IMR-90 (cell line): Measurements from ENCODE around the gene MED13. TPM values are rescaled to one million over a fixed set of nuclear protein-coding genes. Genes with fewer than 3 reads are reported as not detected.

Source experiments
- ATAC-seq: fragments of 200-7000 bp; cut with Tn5 transposase; 2 replicates; pipeline ENCODE4 v1.9.1; 2020; ENCODE audit warnings: low read depth, mild to moderate bottlenecking, moderate library complexity
- BruUV-seq: library from RNA; stranded (reverse); fragments of 400-500 nt; replicated peaks from 2 replicates; lab custom pipeline; 2021; lab: Mats Ljungman, UMichigan
- CTCF ChIA-PET: fragments of 300-600 bp; formaldehyde crosslinking; extraction: SDS; loops from one replicate; lab custom pipeline; 2021; ENCODE audit warnings: antibody characterized with exemption; lab: Yijun Ruan, JAX
- POLR2A ChIA-PET: fragments of 300-600 bp; sonication (Branson Sonifier 250); formaldehyde crosslinking; loops from one replicate; lab custom pipeline; 2022; ENCODE audit warnings: antibody characterized with exemption; ENCODE audit not compliant: unreplicated experiment; lab: Charles Lee
- DNase-seq: peaks from one replicate; pipeline ENCODE4 v3.0.0; 2013
- H2AFZ ChIP-seq: replicated peaks from 2 replicates; pipeline ENCODE3; 2013; ENCODE audit warnings: low read length, mild to moderate bottlenecking; ENCODE audit not compliant: poor library complexity
- H2AK5ac ChIP-seq: 2 replicates; pipeline ENCODE4 v1.6.1; 2013; ENCODE audit warnings: low read depth, low read length, inconsistent platforms
- H2AK9ac ChIP-seq: replicated peaks from 2 replicates; pipeline ENCODE3; 2013; ENCODE audit warnings: mild to moderate bottlenecking, low read depth, low read length, moderate library complexity; ENCODE audit not compliant: poor library complexity
- H2BK120ac ChIP-seq: 2 replicates; pipeline ENCODE4 v1.6.1; 2013; ENCODE audit warnings: low read depth, low read length, inconsistent platforms
- H2BK15ac ChIP-seq: 3 replicates; pipeline ENCODE4 v1.6.1; 2013; ENCODE audit warnings: low read depth, low read length, inconsistent platforms
- H2BK20ac ChIP-seq: 2 replicates; pipeline ENCODE4 v1.6.1; 2013; ENCODE audit warnings: low read depth, mild to moderate bottlenecking, inconsistent platforms, low read length, moderate library complexity
- H2BK5ac ChIP-seq: 2 replicates; pipeline ENCODE4 v1.6.1; 2013; ENCODE audit warnings: mild to moderate bottlenecking, low read depth, low read length, inconsistent platforms; ENCODE audit not compliant: poor library complexity, severe bottlenecking
- H3K14ac ChIP-seq: replicated peaks from 2 replicates; pipeline ENCODE4 v1.6.1; 2013; ENCODE audit warnings: low read depth, low read length, inconsistent platforms
- H3K18ac ChIP-seq: 2 replicates; pipeline ENCODE4 v1.6.1; 2013; ENCODE audit warnings: low read depth, low read length, control low read depth
- H3K23ac ChIP-seq: 2 replicates; pipeline ENCODE4 v1.6.1; 2013; ENCODE audit warnings: low read depth, low read length, inconsistent platforms
- H3K27ac ChIP-seq: 2 replicates; pipeline ENCODE4 v1.5.1; 2013; ENCODE audit warnings: mild to moderate bottlenecking, control low read depth, low read length; ENCODE audit not compliant: insufficient read depth
- H3K27me3 ChIP-seq: 2 replicates; pipeline ENCODE4 v1.6.1; 2013; ENCODE audit warnings: low read length; ENCODE audit not compliant: control insufficient read depth, insufficient read depth
- H3K36me3 ChIP-seq: 2 replicates; pipeline ENCODE4 v1.6.1; 2013; ENCODE audit warnings: low read length, mixed read lengths; ENCODE audit not compliant: control insufficient read depth, insufficient read depth
- H3K4ac ChIP-seq: 2 replicates; pipeline ENCODE4 v1.6.1; 2013; ENCODE audit warnings: low read depth, low read length, inconsistent platforms
- H3K4me1 ChIP-seq: 2 replicates; pipeline ENCODE4 v1.6.1; 2013; ENCODE audit warnings: low read length, mixed read lengths; ENCODE audit not compliant: control insufficient read depth, insufficient read depth
- H3K4me2 ChIP-seq: 2 replicates; pipeline ENCODE4 v1.6.1; 2013; ENCODE audit warnings: low read depth, mild to moderate bottlenecking, control low read depth, low read length, moderate library complexity
- H3K4me3 ChIP-seq: 2 replicates; pipeline ENCODE4 v1.5.1; 2013; ENCODE audit warnings: low read depth, mild to moderate bottlenecking, control low read depth, low read length, moderate library complexity; ENCODE audit not compliant: insufficient read depth
- H3K56ac ChIP-seq: 2 replicates; pipeline ENCODE4 v1.6.1; 2013; ENCODE audit warnings: low read length, inconsistent platforms; ENCODE audit not compliant: insufficient read depth; ENCODE audit errors: extremely low read depth
- H3K79me1 ChIP-seq, 2 experiments: 2 replicates each; pipeline ENCODE4 v1.6.1; 2013; ENCODE audit warnings: low read length in 2 of 2, inconsistent platforms in 1 of 2, low read depth in 1 of 2
- H3K9ac ChIP-seq: 2 replicates; pipeline ENCODE4 v1.6.1; 2013; ENCODE audit warnings: low read depth, low read length, control low read depth
- H3K9me1 ChIP-seq: 2 replicates; pipeline ENCODE4 v1.6.1; 2013; ENCODE audit warnings: low read length, inconsistent platforms; ENCODE audit not compliant: insufficient read depth
- H3K9me3 ChIP-seq: 2 replicates; pipeline ENCODE4 v1.6.1; 2013; ENCODE audit warnings: low read length; ENCODE audit not compliant: control insufficient read depth, insufficient read depth
- H4K20me1 ChIP-seq: 2 replicates; pipeline ENCODE4 v1.6.1; 2013; ENCODE audit warnings: low read length, inconsistent platforms; ENCODE audit not compliant: insufficient read depth
- H4K5ac ChIP-seq: 2 replicates; pipeline ENCODE4 v1.6.1; 2013; ENCODE audit warnings: mild to moderate bottlenecking, low read depth, low read length, control low read depth
- H4K8ac ChIP-seq, 2 experiments: 2 replicates each; pipeline ENCODE4 v1.6.1; 2013; ENCODE audit warnings: low read depth in 2 of 2, low read length in 2 of 2, control low read depth in 1 of 2, inconsistent platforms in 1 of 2
- H4K91ac ChIP-seq: 2 replicates; pipeline ENCODE4 v1.6.1; 2013; ENCODE audit warnings: low read depth, low read length, inconsistent platforms; ENCODE audit not compliant: insufficient read depth
- BHLHE40 ChIP-seq: fragments of 150-350 bp; IDR thresholded peaks from 2 replicates; pipeline ENCODE4 v1.6.1; 2016; ENCODE audit warnings: mild to moderate bottlenecking, low read depth, low read length
- CHD1 ChIP-seq: IDR thresholded peaks from 2 replicates; pipeline ENCODE4 v1.6.1; 2012; ENCODE audit warnings: low read depth, low read length, improper control_type of control experiment
- MAZ ChIP-seq: IDR thresholded peaks from 2 replicates; pipeline ENCODE4 v1.6.1; 2012; ENCODE audit warnings: low read depth, mild to moderate bottlenecking, low read length, improper control_type of control experiment, moderate library complexity, borderline replicate concordance
- POLR2A ChIP-seq: IDR thresholded peaks from 2 replicates; pipeline ENCODE4 v1.6.1; 2012; ENCODE audit warnings: mild to moderate bottlenecking, low read depth, low read length
- RCOR1 ChIP-seq: IDR thresholded peaks from 2 replicates; pipeline ENCODE4 v1.6.1; 2012; ENCODE audit warnings: mild to moderate bottlenecking, low read length, improper control_type of control experiment; ENCODE audit not compliant: insufficient replicate concordance
- WGBS, 2 experiments: methylation state at CpG; one replicate each; pipeline versions ENCODE4 v1.1.5 to v1.1.7; 2013; ENCODE audit warnings: missing lambda C conversion rate in 2 of 2; ENCODE audit not compliant: insufficient read length in 1 of 2; ENCODE audit errors: extremely low coverage in 2 of 2; 5-methylcytosine and 5-hydroxymethylcytosine counted together
- dilution Hi-C: fragments of 300-500 bp; cut with HindIII; formaldehyde crosslinking; loops from one replicate; pipeline ENCODE4 v1.14.3; 2018; ENCODE audit warnings: low sequenced_read_pairs; ENCODE audit not compliant: unreplicated experiment
- in situ Hi-C: fragments of 300-500 bp; cut with MboI; formaldehyde crosslinking; loops from 3 replicates; pipeline ENCODE4 v1.14.3; 2019; ENCODE audit warnings: low sequenced_read_pairs, inconsistent platforms, mixed read lengths
- intact Hi-C: fragments of 100-400 bp; cut with micrococcal nuclease; formaldehyde crosslinking; loops from 2 replicates; pipeline ENCODE4 v1.10.0; 2022
- polyA plus RNA-seq, 3 experiments: library from polyadenylated mRNA; depleted of rRNA; stranded (reverse); fragments of >200 nt; gene quantifications; 2 replicates each; pipeline ENCODE4 v1.2.3, GENCODE V29; 2012; ENCODE audit warnings: low replicate concordance in 1 of 3
- total RNA-seq: library from RNA; depleted of rRNA; stranded (reverse); fragments of >200 nt; gene quantifications from 2 replicates; pipeline ENCODE4 v1.2.3, GENCODE V29; 2012

The MED13 gene
- total and polyA plus RNA-seq, 2 of the 4 experiments (the other 2 are of a cell fraction), result 9.7 to 67.2 TPM

- Histone ChIP-seq H4K8ac (no peak overlapping the region), H4K91ac (no peak overlapping the region), H2BK20ac (no peak overlapping the region), H3K18ac (no peak overlapping the region), H3K27me3 (peaks cover 13% of the 10 kb centered on the region), H3K14ac (no peak overlapping the region), H2BK5ac (no peak overlapping the region), H3K4me3 (no peak overlapping the region), H4K5ac (no peak overlapping the region), H3K23ac (no peak overlapping the region), H3K79me1 (no peaks in the 10 kb centered on the region), H3K56ac (no peak overlapping the region), H3K4me2 (no peak overlapping the region), H3K4me1 (no peaks in the 10 kb centered on the region; the same call in 1 of the 2 replicates), H4K20me1 (no peaks in the 10 kb centered on the region), H2BK120ac (no peak overlapping the region), H3K9me3 (peaks cover 2% of the 10 kb centered on the region; the same call in 1 of the 2 replicates), H3K36me3 (no peaks in the 10 kb centered on the region), H3K9ac (no peak overlapping the region), H2AK9ac (no peak overlapping the region), H3K27ac (no peak overlapping the region), H3K4ac (no peak overlapping the region), H2BK15ac (no peak overlapping the region), H3K9me1 (no peaks in the 10 kb centered on the region), H2AFZ (no peak overlapping the region), H2AK5ac (no peak overlapping the region)
- BruUV-seq, result no TSS peak
- ATAC-seq (no peak), DNase-seq (no peak)
- TF ChIP-seq POLR2A (no peak), RCOR1 (no peak), MAZ (no peak), CHD1 (no peak), BHLHE40 (no peak)
- intact Hi-C loops (no loop called here), in situ Hi-C loops (no loop called here), dilution Hi-C loops (no loop called here)
- WGBS, 2 experiments, result 100% methylated on average over 1 of the region's 2 CpGs; no CpG with 5 or more reads in 1 of the 2 experiments
- CTCF ChIA-PET, result no interaction called here
- POLR2A ChIA-PET, result no interaction called here
Observed at GRCh38 chr17:62099532-62099931, 34.5 kb upstream of the MED13 start.
